Suprapubic skin (tissue), 4 donors: Measurements from ENCODE around the gene ACAA1. TPM values are rescaled to one million over a fixed set of nuclear protein-coding genes. Genes with fewer than 3 reads are reported as not detected.

Experiments used
- DNase-seq, 2 donors: peaks; one replicate each; pipeline ENCODE4 v3.0.0-alpha.2; 2019; ENCODE audit warnings: low spot score in 2 of 2
- H3K27ac ChIP-seq: fragments of 200-600 bp; sonication (generic); one replicate; pipeline ENCODE4 v1.5.1; 2019
- H3K27me3 ChIP-seq: fragments of 200-600 bp; sonication (generic); one replicate; pipeline ENCODE4 v1.5.1; 2019
- H3K36me3 ChIP-seq: fragments of 200-600 bp; sonication (generic); one replicate; pipeline ENCODE4 v1.5.1; 2019
- H3K4me1 ChIP-seq: fragments of 200-600 bp; sonication (generic); one replicate; pipeline ENCODE4 v1.5.1; 2019
- H3K4me3 ChIP-seq: fragments of 200-600 bp; sonication (generic); one replicate; pipeline ENCODE4 v1.5.1; 2019; ENCODE audit warnings: mild to moderate bottlenecking
- H3K9me3 ChIP-seq: fragments of 200-600 bp; sonication (generic); one replicate; pipeline ENCODE4 v1.5.1; 2019
- EP300 ChIP-seq: sonication (generic); formaldehyde crosslinking; IDR thresholded peaks from one replicate; pipeline ENCODE4 v1.6.1; 2017; ENCODE audit warnings: antibody characterized with exemption
- POLR2A ChIP-seq, 2 donors: fragments of 450-650 bp; IDR thresholded peaks; one replicate each; pipeline ENCODE4 v1.6.1; 2017; ENCODE audit warnings: antibody characterized with exemption in 2 of 2, mild to moderate bottlenecking in 2 of 2, moderate library complexity in 2 of 2
- POLR2AphosphoS5 ChIP-seq, 3 donors: sonication (generic); formaldehyde crosslinking; IDR thresholded peaks; one replicate each; pipeline ENCODE4 v1.6.1; 2017; ENCODE audit warnings: antibody characterized with exemption in 3 of 3
- WGBS: methylation state at CpG from one replicate; pipeline ENCODE4 v1.1.5; 2018; 5-methylcytosine and 5-hydroxymethylcytosine counted together
- total RNA-seq, 4 donors: library from RNA; depleted of rRNA; stranded (reverse); fragments of >200 nt; gene quantifications; one replicate each; pipeline ENCODE4 v1.1.0, GENCODE V29; 2016
- TF ChIP-seq, protein P1 (sequence below), 2 donors: fragments of 200-600 bp in 1 of 2; fragments of 450-650 bp in 1 of 2; sonication (generic) in 1 of 2; IDR thresholded peaks; one replicate each; pipeline ENCODE4 v1.5.1; 2016 to 2019; ENCODE audit warnings: antibody characterized with exemption in 2 of 2, mild to moderate bottlenecking in 1 of 2, moderate library complexity in 1 of 2

ACAA1 gene
- total RNA-seq, 4 donors from 2014 or later = 29.3 to 54.5 (median 51.4) TPM

DNA sequence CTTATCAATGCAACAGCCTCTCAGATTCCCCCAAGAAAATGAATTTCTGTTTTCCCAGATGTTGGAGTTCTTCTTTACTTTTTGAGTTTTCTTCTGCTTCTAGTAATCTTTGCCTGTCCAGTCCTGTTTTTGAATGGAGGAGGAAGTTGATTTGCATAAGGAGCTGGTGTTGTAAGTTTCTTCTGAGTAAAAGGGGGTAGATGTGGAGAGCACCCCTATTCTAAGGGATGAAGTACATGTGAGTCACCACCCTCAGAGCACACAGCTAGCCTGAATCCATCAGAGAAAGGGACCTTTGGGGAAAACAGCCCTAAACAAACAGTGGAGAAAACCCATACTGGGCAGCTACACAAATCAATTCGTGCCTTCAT, 34.5 kb downstream of the ACAA1 start:
- 88% methylated on average over 1 of the region's 1 CpG for WGBS
- no peak overlapping the region for H3K4me3 ChIP-seq
- TF ChIP-seq EP300 (no peak), POLR2A (IDR thresholded peaks at IDR 0.05) (no peak)
- TF ChIP-seq, protein P1, sequence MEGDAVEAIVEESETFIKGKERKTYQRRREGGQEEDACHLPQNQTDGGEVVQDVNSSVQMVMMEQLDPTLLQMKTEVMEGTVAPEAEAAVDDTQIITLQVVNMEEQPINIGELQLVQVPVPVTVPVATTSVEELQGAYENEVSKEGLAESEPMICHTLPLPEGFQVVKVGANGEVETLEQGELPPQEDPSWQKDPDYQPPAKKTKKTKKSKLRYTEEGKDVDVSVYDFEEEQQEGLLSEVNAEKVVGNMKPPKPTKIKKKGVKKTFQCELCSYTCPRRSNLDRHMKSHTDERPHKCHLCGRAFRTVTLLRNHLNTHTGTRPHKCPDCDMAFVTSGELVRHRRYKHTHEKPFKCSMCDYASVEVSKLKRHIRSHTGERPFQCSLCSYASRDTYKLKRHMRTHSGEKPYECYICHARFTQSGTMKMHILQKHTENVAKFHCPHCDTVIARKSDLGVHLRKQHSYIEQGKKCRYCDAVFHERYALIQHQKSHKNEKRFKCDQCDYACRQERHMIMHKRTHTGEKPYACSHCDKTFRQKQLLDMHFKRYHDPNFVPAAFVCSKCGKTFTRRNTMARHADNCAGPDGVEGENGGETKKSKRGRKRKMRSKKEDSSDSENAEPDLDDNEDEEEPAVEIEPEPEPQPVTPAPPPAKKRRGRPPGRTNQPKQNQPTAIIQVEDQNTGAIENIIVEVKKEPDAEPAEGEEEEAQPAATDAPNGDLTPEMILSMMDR (IDR thresholded peaks at IDR 0.05) = no peak
- no peak overlapping the region for H3K27ac ChIP-seq
- no peaks in the 10 kb centered on the region for H3K36me3 ChIP-seq
- no peaks in the 10 kb centered on the region for H3K9me3 ChIP-seq
- no peak for DNase-seq
- H3K4me1 ChIP-seq = no peaks in the 10 kb centered on the region
- H3K27me3 ChIP-seq = no peaks in the 10 kb centered on the region

DNA sequence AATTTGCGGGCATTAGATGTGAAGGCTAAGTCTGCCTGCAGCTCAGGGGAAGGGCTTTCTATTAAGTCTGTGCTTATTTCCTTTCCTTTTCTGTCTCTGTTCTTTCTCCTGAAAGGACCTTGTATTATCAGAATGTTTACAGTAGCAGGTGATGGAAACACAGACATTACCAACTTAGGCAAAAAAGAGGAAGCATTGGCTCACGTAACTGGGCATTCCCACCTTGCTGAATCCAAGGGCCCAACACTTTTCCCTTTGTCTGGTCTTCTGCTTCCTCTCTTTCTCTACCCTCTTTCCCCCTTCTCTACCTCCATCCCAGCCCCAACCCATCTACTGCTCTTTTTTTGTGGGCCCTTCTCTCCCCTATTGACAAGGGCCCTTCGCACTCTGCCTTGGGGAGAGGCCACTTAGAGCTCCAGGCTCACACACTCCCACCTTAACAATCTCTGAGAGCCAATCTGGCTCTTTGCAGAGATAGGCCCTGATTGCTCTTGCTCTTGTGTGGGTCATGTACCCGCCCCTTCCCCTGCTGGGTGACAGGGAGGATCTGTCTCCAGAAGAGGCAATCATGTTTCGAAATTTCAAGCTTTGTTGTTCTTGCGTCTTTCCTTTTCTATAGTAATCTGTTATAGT, 35.0 kb downstream of the ACAA1 start:
- H3K36me3 ChIP-seq = no peaks in the 10 kb centered on the region
- no peaks in the 10 kb centered on the region for H3K27me3 ChIP-seq
- no peak for DNase-seq
- H3K4me3 ChIP-seq = no peak overlapping the region
- no peaks in the 10 kb centered on the region for H3K9me3 ChIP-seq
- WGBS = 85% methylated on average over 6 of the region's 6 CpGs
- TF ChIP-seq, protein P1 (IDR thresholded peaks at IDR 0.05) = no peak
- TF ChIP-seq POLR2A (IDR thresholded peaks at IDR 0.05) = no peak
- TF ChIP-seq POLR2AphosphoS5 (IDR thresholded peaks at IDR 0.05) = no peak
- TF ChIP-seq EP300 = no peak
- H3K4me1 ChIP-seq = no peaks in the 10 kb centered on the region
- H3K27ac ChIP-seq = no peak overlapping the region

DNA sequence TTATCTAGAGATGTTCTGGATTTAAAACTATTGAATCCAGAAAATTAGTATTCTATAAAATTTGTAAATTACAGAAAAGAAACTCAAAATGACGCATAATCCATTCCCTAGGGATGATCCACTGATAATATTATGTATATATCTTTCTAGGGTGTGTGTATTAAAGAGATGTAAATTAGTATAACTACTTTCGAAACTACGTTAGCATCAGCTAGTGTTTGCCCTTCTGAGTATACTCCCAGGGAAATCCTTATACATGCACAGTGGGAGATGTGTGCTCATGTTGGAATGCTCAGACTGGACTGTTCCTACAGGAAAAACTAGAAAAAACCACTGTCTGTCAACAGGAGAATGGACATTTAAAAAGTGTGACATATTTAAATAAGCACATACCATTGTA, 36.4 kb downstream of the ACAA1 start:
- H3K4me3 ChIP-seq = no peak overlapping the region
- TF ChIP-seq, protein P1 (IDR thresholded peaks at IDR 0.05) = no peak
- no peak for TF ChIP-seq POLR2AphosphoS5 (IDR thresholded peaks at IDR 0.05)
- no peak for TF ChIP-seq POLR2A (IDR thresholded peaks at IDR 0.05)
- TF ChIP-seq EP300 = no peak
- 88% methylated on average over 3 of the region's 3 CpGs for WGBS
- H3K36me3 ChIP-seq = no peaks in the 10 kb centered on the region
- no peaks in the 10 kb centered on the region for H3K9me3 ChIP-seq
- no peaks in the 10 kb centered on the region for H3K27me3 ChIP-seq
- no peak for DNase-seq
- H3K4me1 ChIP-seq = no peaks in the 10 kb centered on the region
- no peak overlapping the region for H3K27ac ChIP-seq

DNA sequence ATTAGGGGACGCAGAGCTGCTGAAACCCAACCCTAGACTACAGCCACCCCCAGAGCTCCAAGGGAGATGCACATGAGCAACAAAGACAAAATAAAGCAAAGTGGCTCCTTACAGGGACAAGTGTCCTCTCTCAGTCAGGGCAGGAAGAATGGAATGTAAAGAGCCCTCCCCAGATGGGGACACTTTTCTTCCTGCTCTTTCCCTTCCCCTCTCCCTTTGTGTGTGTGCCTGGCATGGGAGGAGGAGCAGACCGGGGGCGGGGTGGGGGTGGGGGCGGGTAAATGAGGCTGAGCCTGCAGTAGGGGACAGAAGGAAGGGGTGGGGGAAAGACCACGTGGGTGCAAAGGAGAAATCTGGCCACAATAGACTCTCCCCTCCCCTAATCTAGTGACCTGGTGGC, 37.4 kb downstream of the ACAA1 start:
- WGBS = 34% methylated on average over 5 of the region's 5 CpGs
- Histone ChIP-seq H3K27me3 (no peaks in the 10 kb centered on the region), H3K4me3 (no peak overlapping the region), H3K9me3 (no peaks in the 10 kb centered on the region), H3K27ac (no peak overlapping the region), H3K36me3 (no peaks in the 10 kb centered on the region), H3K4me1 (no peaks in the 10 kb centered on the region)
- DNase-seq = no peak
- TF ChIP-seq POLR2AphosphoS5 (IDR thresholded peaks at IDR 0.05) (no peak), POLR2A (IDR thresholded peaks at IDR 0.05) (no peak), EP300 (no peak)
- TF ChIP-seq, protein P1 (IDR thresholded peaks at IDR 0.05) = no peak

DNA sequence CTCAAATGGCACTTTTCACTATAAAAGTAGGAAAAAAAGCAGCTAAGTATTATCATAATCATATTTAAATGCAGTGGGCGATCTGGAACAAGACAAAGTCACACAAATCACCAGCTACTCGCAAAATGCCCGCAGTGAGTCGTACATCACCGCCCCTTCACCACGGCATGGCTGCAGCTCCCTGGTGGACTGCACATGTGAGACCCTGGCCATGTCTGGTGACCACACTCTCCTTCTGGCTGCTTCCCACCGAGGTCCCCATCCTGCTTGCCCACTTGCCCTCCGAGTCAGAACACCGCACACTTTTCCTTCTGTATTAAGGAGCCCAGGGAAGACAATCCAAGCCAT, 38.6 kb downstream of the ACAA1 start:
- no peak for DNase-seq

More for the DNA sequence above, 38.6 kb downstream of the ACAA1 start:
- no peaks in the 10 kb centered on the region for H3K9me3 ChIP-seq
- TF ChIP-seq POLR2A (IDR thresholded peaks at IDR 0.05) (no peak), POLR2AphosphoS5 (IDR thresholded peaks at IDR 0.05) (no peak), EP300 (no peak)
- TF ChIP-seq, protein P1 (IDR thresholded peaks at IDR 0.05) = no peak
- H3K27me3 ChIP-seq = no peaks in the 10 kb centered on the region
- no peaks in the 10 kb centered on the region for H3K4me1 ChIP-seq
- WGBS = 89% methylated on average over 9 of the region's 9 CpGs
- H3K36me3 ChIP-seq = no peaks in the 10 kb centered on the region
- no peak overlapping the region for H3K4me3 ChIP-seq
- H3K27ac ChIP-seq = no peak overlapping the region
